SK-N-MC (cell line): ENCODE results near the gene SPN.

Source experiments
- EZH2 ChIP-seq: fragments of 200-600 bp; sonication (generic); IDR thresholded peaks from one replicate; pipeline ENCODE4 v1.6.1; 2017; ENCODE audit warnings: antibody characterized with exemption
- FOXP2 ChIP-seq: optimal IDR thresholded peaks from 2 replicates; pipeline ENCODE3; 2011; ENCODE audit warnings: mild to moderate bottlenecking, moderate library complexity; ENCODE audit not compliant: insufficient read depth; ENCODE audit errors: extremely low read length, control extremely low read depth
- POLR2AphosphoS5 ChIP-seq: IDR thresholded peaks from 2 replicates; pipeline ENCODE4 v1.6.1; 2012; ENCODE audit warnings: mild to moderate bottlenecking, low read depth, low read length, borderline replicate concordance

GRCh38 chr16:29701214-29701555 is 38.1 kb downstream of the SPN start:
- no peak for TF ChIP-seq EZH2
- TF ChIP-seq POLR2AphosphoS5 = no peak
- TF ChIP-seq FOXP2 = no peak
